Smooth muscle cell (in vitro differentiated cells): ENCODE results near the gene TRPV2. TPM values are rescaled to one million over a fixed set of nuclear protein-coding genes. Genes with fewer than 3 reads are reported as not detected.

Experiments used
- DNase-seq: peaks from one replicate; lab custom pipeline; 2025; ENCODE audit not compliant: unreplicated experiment; lab: John Stamatoyannopoulos, UW
- H2AFZ ChIP-seq: fragments of 200-600 bp; sonication (generic); 2 replicates; pipeline ENCODE4 v1.6.0; 2016; ENCODE audit warnings: antibody characterized with exemption, low read depth, mild to moderate bottlenecking
- H3F3A ChIP-seq: fragments of 200-600 bp; sonication (generic); 2 replicates; pipeline ENCODE4 v1.6.0; 2017; ENCODE audit warnings: antibody characterized with exemption, low read depth
- H3K27ac ChIP-seq: fragments of 200-600 bp; sonication (generic); 2 replicates; pipeline ENCODE4 v1.5.1; 2016; ENCODE audit warnings: low read depth, mild to moderate bottlenecking
- H3K27me3 ChIP-seq: fragments of 200-600 bp; sonication (generic); 2 replicates; pipeline ENCODE4 v1.6.1; 2016; ENCODE audit warnings: low read depth, mild to moderate bottlenecking
- H3K36me3 ChIP-seq: fragments of 200-600 bp; sonication (generic); 2 replicates; pipeline ENCODE4 v1.5.1; 2016; ENCODE audit warnings: low read depth
- H3K4me1 ChIP-seq: fragments of 200-600 bp; sonication (generic); 2 replicates; pipeline ENCODE4 v1.5.1; 2016; ENCODE audit warnings: low read depth
- H3K4me2 ChIP-seq: fragments of 200-600 bp; sonication (generic); 2 replicates; pipeline ENCODE4 v1.6.0; 2016; ENCODE audit warnings: mild to moderate bottlenecking
- H3K4me3 ChIP-seq: fragments of 200-600 bp; sonication (generic); 2 replicates; pipeline ENCODE4 v1.5.1; 2016; ENCODE audit warnings: mild to moderate bottlenecking
- H3K79me2 ChIP-seq: fragments of 200-600 bp; sonication (generic); 2 replicates; pipeline ENCODE4 v1.6.0; 2016; ENCODE audit warnings: low read depth, mild to moderate bottlenecking
- H3K9ac ChIP-seq: fragments of 200-600 bp; sonication (generic); 2 replicates; pipeline ENCODE4 v1.6.0; 2016; ENCODE audit warnings: low read depth
- H3K9me3 ChIP-seq: fragments of 200-600 bp; sonication (generic); replicated peaks from 2 replicates; pipeline ENCODE4 v1.5.1; 2016; ENCODE audit warnings: low read depth
- H4K20me1 ChIP-seq: fragments of 200-600 bp; sonication (generic); 2 replicates; pipeline ENCODE4 v1.6.0; 2016; ENCODE audit warnings: low read depth
- WGBS: methylation state at CpG from one replicate; pipeline ENCODE4 v1.1.7; 2016; ENCODE audit warnings: low lambda C conversion rate; 5-methylcytosine and 5-hydroxymethylcytosine counted together
- polyA plus RNA-seq: library from polyadenylated mRNA; unstranded; fragments of >200 nt; fragmentation: Nextera tagmentation; extraction: Ambion mirVana; gene quantifications from 2 replicates; pipeline ENCODE4 v1.2.1, GENCODE V29; 2016
- total RNA-seq: library from RNA; depleted of rRNA; stranded (reverse); fragments of >200 nt; gene quantifications from 2 replicates; pipeline ENCODE4 v1.2.3, GENCODE V29; 2014
- TF ChIP-seq, protein P1 (sequence below): fragments of 200-600 bp; sonication (generic); IDR thresholded peaks from 2 replicates; pipeline ENCODE4 v1.5.1; 2017; ENCODE audit warnings: borderline replicate concordance, mild to moderate bottlenecking, antibody characterized with exemption; ENCODE audit not compliant: insufficient read depth, poor library complexity, severe bottlenecking

Gene TRPV2
- total and polyA plus RNA-seq, 2 experiments from 2014 or later, result 58.0 to 92.9 TPM

GRCh38 chr17:16429083-16429482 is 13.7 kb downstream of the TRPV2 start:
- Histone ChIP-seq H3K9ac (no peak overlapping the region), H3K36me3 (no peaks in the 10 kb centered on the region), H3K9me3 (no peaks in the 10 kb centered on the region), H3K79me2 (no peaks in the 10 kb centered on the region), H3K4me1 (no peaks in the 10 kb centered on the region), H3F3A (no peaks in the 10 kb centered on the region), H3K27me3 (no peaks in the 10 kb centered on the region), H3K27ac (no peak overlapping the region), H4K20me1 (no peaks in the 10 kb centered on the region), H3K4me3 (no peak overlapping the region), H2AFZ (no peak overlapping the region), H3K4me2 (no peak overlapping the region)
- WGBS, result 97% methylated on average over 9 of the region's 9 CpGs
- DNase-seq, result no peak
- TF ChIP-seq, protein P1, sequence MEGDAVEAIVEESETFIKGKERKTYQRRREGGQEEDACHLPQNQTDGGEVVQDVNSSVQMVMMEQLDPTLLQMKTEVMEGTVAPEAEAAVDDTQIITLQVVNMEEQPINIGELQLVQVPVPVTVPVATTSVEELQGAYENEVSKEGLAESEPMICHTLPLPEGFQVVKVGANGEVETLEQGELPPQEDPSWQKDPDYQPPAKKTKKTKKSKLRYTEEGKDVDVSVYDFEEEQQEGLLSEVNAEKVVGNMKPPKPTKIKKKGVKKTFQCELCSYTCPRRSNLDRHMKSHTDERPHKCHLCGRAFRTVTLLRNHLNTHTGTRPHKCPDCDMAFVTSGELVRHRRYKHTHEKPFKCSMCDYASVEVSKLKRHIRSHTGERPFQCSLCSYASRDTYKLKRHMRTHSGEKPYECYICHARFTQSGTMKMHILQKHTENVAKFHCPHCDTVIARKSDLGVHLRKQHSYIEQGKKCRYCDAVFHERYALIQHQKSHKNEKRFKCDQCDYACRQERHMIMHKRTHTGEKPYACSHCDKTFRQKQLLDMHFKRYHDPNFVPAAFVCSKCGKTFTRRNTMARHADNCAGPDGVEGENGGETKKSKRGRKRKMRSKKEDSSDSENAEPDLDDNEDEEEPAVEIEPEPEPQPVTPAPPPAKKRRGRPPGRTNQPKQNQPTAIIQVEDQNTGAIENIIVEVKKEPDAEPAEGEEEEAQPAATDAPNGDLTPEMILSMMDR, result no peak

- Histone ChIP-seq H3K4me3 (no peak overlapping the region), H3K4me1 (no peaks in the 10 kb centered on the region), H3K4me2 (no peak overlapping the region), H3K27ac (no peak overlapping the region), H3K36me3 (no peaks in the 10 kb centered on the region), H3K9ac (no peak overlapping the region), H2AFZ (no peak overlapping the region), H3F3A (no peaks in the 10 kb centered on the region), H3K79me2 (no peaks in the 10 kb centered on the region), H4K20me1 (no peaks in the 10 kb centered on the region), H3K9me3 (no peaks in the 10 kb centered on the region), H3K27me3 (no peaks in the 10 kb centered on the region)
- 81% methylated on average over 6 of the region's 6 CpGs for WGBS
- TF ChIP-seq, protein P1, result no peak
- no peak for DNase-seq
Measured at GRCh38 chr17:16430650-16431049, 15.3 kb downstream of the TRPV2 start.

DNA sequence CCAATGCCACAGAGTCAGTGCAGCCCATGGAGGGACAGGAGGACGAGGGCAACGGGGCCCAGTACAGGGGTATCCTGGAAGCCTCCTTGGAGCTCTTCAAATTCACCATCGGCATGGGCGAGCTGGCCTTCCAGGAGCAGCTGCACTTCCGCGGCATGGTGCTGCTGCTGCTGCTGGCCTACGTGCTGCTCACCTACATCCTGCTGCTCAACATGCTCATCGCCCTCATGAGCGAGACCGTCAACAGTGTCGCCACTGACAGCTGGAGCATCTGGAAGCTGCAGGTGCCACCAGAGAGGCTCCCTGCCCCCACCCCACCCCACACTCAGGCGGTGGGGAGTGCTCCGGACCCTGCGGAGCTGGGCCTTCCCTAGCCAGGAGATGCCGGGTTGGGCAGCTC is 16.6 kb downstream of the TRPV2 start:
- WGBS, result 95% methylated on average over 15 of the region's 15 CpGs
- DNase-seq, result no peak
- no peaks in the 10 kb centered on the region for H3K79me2 ChIP-seq
- no peaks in the 10 kb centered on the region for H3K4me1 ChIP-seq
- TF ChIP-seq, protein P1, result no peak
- H3K9ac ChIP-seq, result no peak overlapping the region
- H3K4me2 ChIP-seq, result no peak overlapping the region
- H3F3A ChIP-seq, result no peaks in the 10 kb centered on the region
- H3K4me3 ChIP-seq, result no peak overlapping the region
- H2AFZ ChIP-seq, result no peak overlapping the region
- no peaks in the 10 kb centered on the region for H3K36me3 ChIP-seq
- H3K27ac ChIP-seq, result no peak overlapping the region
- H4K20me1 ChIP-seq, result no peaks in the 10 kb centered on the region
- H3K27me3 ChIP-seq, result no peaks in the 10 kb centered on the region
- H3K9me3 ChIP-seq, result no peaks in the 10 kb centered on the region

DNA sequence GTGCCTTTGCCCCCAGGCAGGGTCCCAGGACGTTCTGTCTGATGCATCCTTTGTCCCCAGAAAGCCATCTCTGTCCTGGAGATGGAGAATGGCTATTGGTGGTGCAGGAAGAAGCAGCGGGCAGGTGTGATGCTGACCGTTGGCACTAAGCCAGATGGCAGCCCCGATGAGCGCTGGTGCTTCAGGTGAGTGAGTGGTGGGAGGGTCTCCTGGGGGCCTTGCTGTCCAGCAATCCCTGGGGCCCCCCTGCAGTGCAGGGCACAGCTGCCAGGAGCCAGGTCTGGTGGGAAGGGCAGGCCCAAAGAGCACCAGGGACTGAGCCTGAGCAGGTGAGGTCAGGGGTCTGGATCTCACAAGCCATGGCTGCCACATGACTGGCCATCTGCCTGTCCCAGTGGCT is 18.1 kb downstream of the TRPV2 start:
- H3K4me3 ChIP-seq, result no peak overlapping the region
- 93% methylated on average over 4 of the region's 5 CpGs for WGBS
- H3K27me3 ChIP-seq, result no peaks in the 10 kb centered on the region
- no peak overlapping the region for H3K9ac ChIP-seq
- H3F3A ChIP-seq, result no peaks in the 10 kb centered on the region
- no peaks in the 10 kb centered on the region for H3K9me3 ChIP-seq
- DNase-seq, result no peak
- no peak overlapping the region for H3K4me2 ChIP-seq
- no peaks in the 10 kb centered on the region for H3K79me2 ChIP-seq
- H3K4me1 ChIP-seq, result peaks cover 5% of the 10 kb centered on the region
- H4K20me1 ChIP-seq, result no peaks in the 10 kb centered on the region
- TF ChIP-seq, protein P1, result no peak
- H3K27ac ChIP-seq, result no peak overlapping the region
- H3K36me3 ChIP-seq, result no peaks in the 10 kb centered on the region
- H2AFZ ChIP-seq, result no peak overlapping the region
